ENCODE measurements around the gene SORCS2. TPM values are rescaled to one million over a fixed set of nuclear protein-coding genes. Genes with fewer than 3 reads are reported as not detected.

SORCS2 gene
- total RNA-seq, 1 donor from 2014 or later: 10.9 TPM

- TF ChIP-seq CTCF (IDR thresholded peaks at IDR 0.05): no peak
- peaks cover 6% of the 10 kb centered on the region for H3K9me3 Mint-ChIP-seq (ENCODE audit: low read depth)
- no peak for DNase-seq (ENCODE audit: low spot score)
- H3K27ac Mint-ChIP-seq (ENCODE audit: unreplicated experiment): no peak overlapping the region
- peaks cover 33% of the 10 kb centered on the region for H3K27me3 Mint-ChIP-seq (ENCODE audit: low read depth)
- H3K4me1 Mint-ChIP-seq (ENCODE audit: low read depth): peaks cover 20% of the 10 kb centered on the region
- no peak overlapping the region for H3K4me3 Mint-ChIP-seq (ENCODE audit: unreplicated experiment)
- H3K36me3 Mint-ChIP-seq (ENCODE audit: low read depth): peaks cover 5% of the 10 kb centered on the region
Measured at GRCh38 chr4:7646384-7647061, 454.2 kb downstream of the SORCS2 start.

GRCh38 chr4:7647186-7647585, 454.8 kb downstream of the SORCS2 start:
- Mint-ChIP-seq H3K27me3 (ENCODE audit: low read depth) (peaks cover 30% of the 10 kb centered on the region), H3K36me3 (ENCODE audit: low read depth) (peaks cover 5% of the 10 kb centered on the region), H3K9me3 (ENCODE audit: low read depth) (peaks cover 6% of the 10 kb centered on the region), H3K4me3 (ENCODE audit: unreplicated experiment) (no peak overlapping the region), H3K4me1 (ENCODE audit: low read depth) (peaks cover 26% of the 10 kb centered on the region), H3K27ac (ENCODE audit: unreplicated experiment) (no peak overlapping the region)
- no peak for DNase-seq (ENCODE audit: low spot score)
- no peak for TF ChIP-seq CTCF (IDR thresholded peaks at IDR 0.05)

GRCh38 chr4:7647600-7648543, 455.5 kb downstream of the SORCS2 start:
- no peak for TF ChIP-seq CTCF (IDR thresholded peaks at IDR 0.05)
- Mint-ChIP-seq H3K4me1 (ENCODE audit: low read depth) (peaks cover 26% of the 10 kb centered on the region), H3K9me3 (ENCODE audit: low read depth) (peaks cover 6% of the 10 kb centered on the region), H3K27me3 (ENCODE audit: low read depth) (peaks cover 23% of the 10 kb centered on the region), H3K27ac (ENCODE audit: unreplicated experiment) (no peak overlapping the region), H3K36me3 (ENCODE audit: low read depth) (peaks cover 5% of the 10 kb centered on the region), H3K4me3 (ENCODE audit: unreplicated experiment) (no peak overlapping the region)
- peak; percentile 81 for DNase-seq (ENCODE audit: low spot score)

GRCh38 chr4:7648544-7649395, 456.4 kb downstream of the SORCS2 start:
- peaks cover 6% of the 10 kb centered on the region for H3K9me3 Mint-ChIP-seq (ENCODE audit: low read depth)
- TF ChIP-seq CTCF (IDR thresholded peaks at IDR 0.05): no peak
- no peak overlapping the region for H3K4me3 Mint-ChIP-seq (ENCODE audit: unreplicated experiment)
- DNase-seq (ENCODE audit: low spot score): peak; percentile 60
- H3K27me3 Mint-ChIP-seq (ENCODE audit: low read depth): peaks cover 16% of the 10 kb centered on the region
- peaks cover 5% of the 10 kb centered on the region for H3K36me3 Mint-ChIP-seq (ENCODE audit: low read depth)
- H3K4me1 Mint-ChIP-seq (ENCODE audit: low read depth): peaks cover 26% of the 10 kb centered on the region
- no peak overlapping the region for H3K27ac Mint-ChIP-seq (ENCODE audit: unreplicated experiment)

GRCh38 chr4:7649411-7649740, 457.0 kb downstream of the SORCS2 start:
- Mint-ChIP-seq H3K36me3 (ENCODE audit: low read depth) (peaks cover 4% of the 10 kb centered on the region), H3K4me3 (ENCODE audit: unreplicated experiment) (no peak overlapping the region), H3K9me3 (ENCODE audit: low read depth) (peaks cover 5% of the 10 kb centered on the region), H3K27me3 (ENCODE audit: low read depth) (peaks cover 15% of the 10 kb centered on the region), H3K27ac (ENCODE audit: unreplicated experiment) (no peak overlapping the region), H3K4me1 (ENCODE audit: low read depth) (peaks cover 26% of the 10 kb centered on the region)
- TF ChIP-seq CTCF (IDR thresholded peaks at IDR 0.05): no peak
- no peak for DNase-seq (ENCODE audit: low spot score)

All from chondrocyte (in vitro differentiated cells).